Colon (tissue), 2 donors: ENCODE data around the gene SEC22B.
"Not testable (repeated sequence)": the region's sequence is repeated elsewhere in the genome, so short reads cannot be mapped to it uniquely, and the experiment has no call there.

Source experiments
- FAIRE-seq: peaks from 2 replicates; lab custom pipeline; 2012; peaks lifted over from hg19 to GRCh38; lab: Jason Lieb, UNC
- donor health status: control.
- donor health status: control.

SEC22B gene

GRCh38 chr1:120113134-120113533 lies 63.2 kb downstream of the SEC22B start:
- not testable (repeated sequence) for FAIRE-seq

- not testable (repeated sequence) for FAIRE-seq
These were observed 64.1 kb downstream of the SEC22B start for GRCh38 chr1:120112212-120112611.

GRCh38 chr1:120111771-120112170 lies 64.5 kb downstream of the SEC22B start:
- FAIRE-seq, result not testable (repeated sequence)

GRCh38 chr1:120111008-120111407 lies 65.3 kb downstream of the SEC22B start:
- FAIRE-seq, result not testable (repeated sequence)

- not testable (repeated sequence) for FAIRE-seq
These were observed 66.7 kb downstream of the SEC22B start for GRCh38 chr1:120109656-120110055.

GRCh38 chr1:120109180-120109579 lies 67.1 kb downstream of the SEC22B start:
- FAIRE-seq, result not testable (repeated sequence)

- not testable (repeated sequence) for FAIRE-seq
These were observed 71.0 kb downstream of the SEC22B start for GRCh38 chr1:120105288-120105687.

- not testable (repeated sequence) for FAIRE-seq
These were observed 72.6 kb downstream of the SEC22B start for GRCh38 chr1:120103768-120104167.

GRCh38 chr1:120101593-120101992 lies 74.7 kb downstream of the SEC22B start:
- not testable (repeated sequence) for FAIRE-seq
